ENCODE data around the gene NFIA.

NFIA gene

DNA sequence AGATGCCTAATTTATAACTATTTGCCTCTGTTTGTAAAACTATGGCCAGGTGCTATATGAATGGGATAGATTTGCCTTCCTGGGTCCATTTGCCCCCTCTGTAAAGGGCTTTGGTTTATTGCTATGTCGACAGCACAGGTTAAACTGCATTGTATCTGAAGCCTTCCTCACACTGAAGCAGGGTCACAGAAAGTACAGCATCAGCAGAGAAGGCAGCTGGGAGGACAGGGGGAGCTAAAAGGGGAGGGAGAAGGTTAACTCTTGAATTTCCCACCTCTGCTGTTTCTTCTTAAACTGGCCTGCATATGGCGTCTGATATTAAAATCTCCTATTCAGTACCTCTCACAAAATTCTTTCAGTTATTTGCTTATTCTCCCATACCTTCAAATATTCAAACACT lies 345.1 kb downstream of the NFIA start:
- H3K4me3 ChIP-seq (ENCODE audit: low read depth, low read length), result no peak overlapping the region
- no peak for DNase-seq (ENCODE audit: low read depth)
- TF ChIP-seq CTCF (conservative IDR thresholded peaks at IDR 0.05; ENCODE audit: low read depth, low read length), result no peak

GRCh38 chr1:61428146-61428545 lies 345.8 kb downstream of the NFIA start:
- no peak overlapping the region for H3K4me3 ChIP-seq (ENCODE audit: low read depth, low read length)
- DNase-seq (ENCODE audit: low read depth), result no peak
- TF ChIP-seq CTCF (conservative IDR thresholded peaks at IDR 0.05; ENCODE audit: low read depth, low read length), result no peak

- no peak for DNase-seq (ENCODE audit: low read depth)
- TF ChIP-seq CTCF (conservative IDR thresholded peaks at IDR 0.05; ENCODE audit: low read depth, low read length), result no peak
- no peak overlapping the region for H3K4me3 ChIP-seq (ENCODE audit: low read depth, low read length)
Observed at GRCh38 chr1:61432616-61433388, 350.4 kb downstream of the NFIA start.

DNA sequence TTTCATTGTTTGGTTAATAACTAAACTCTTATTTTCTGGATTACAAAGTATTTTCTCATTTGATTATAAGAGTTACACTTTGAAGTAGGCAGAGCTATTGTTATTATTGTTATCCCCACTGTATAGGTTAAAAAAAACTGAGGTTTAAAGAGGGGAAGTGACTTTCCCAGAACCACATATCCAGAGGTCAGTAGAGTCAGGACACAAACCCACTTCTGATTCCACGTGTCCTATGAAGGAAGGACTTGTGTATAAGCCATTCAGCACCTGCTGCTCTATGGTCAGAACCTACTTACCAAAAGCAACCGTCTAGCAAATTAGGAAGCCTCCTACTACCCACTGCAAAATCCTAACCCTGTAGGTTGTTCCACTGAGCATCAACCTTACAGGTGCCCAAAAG lies 351.3 kb downstream of the NFIA start:
- TF ChIP-seq CTCF (conservative IDR thresholded peaks at IDR 0.05; ENCODE audit: low read depth, low read length), result no peak
- no peak overlapping the region for H3K4me3 ChIP-seq (ENCODE audit: low read depth, low read length)
- no peak for DNase-seq (ENCODE audit: low read depth)

DNA sequence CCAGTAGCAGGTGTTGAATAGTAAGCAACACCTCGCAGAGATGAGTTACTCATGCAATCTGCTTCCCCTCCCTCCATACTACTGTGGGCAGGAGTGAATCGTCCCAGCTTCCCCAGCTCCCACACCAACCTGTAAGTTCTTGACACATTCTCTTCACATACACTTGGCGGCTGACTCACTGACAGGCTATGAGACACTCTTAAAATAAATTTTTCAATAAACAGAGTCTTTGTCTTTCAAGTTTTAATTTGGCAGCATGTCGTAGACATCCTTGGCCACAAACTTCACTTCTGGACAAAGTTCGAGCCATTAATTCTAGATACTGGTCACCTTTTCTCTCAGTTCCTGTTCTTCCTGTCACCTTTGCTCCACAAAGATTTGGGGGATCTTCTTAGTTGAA lies 351.9 kb downstream of the NFIA start:
- no peak for DNase-seq (ENCODE audit: low read depth)
- no peak for TF ChIP-seq CTCF (conservative IDR thresholded peaks at IDR 0.05; ENCODE audit: low read depth, low read length)

GRCh38 chr1:61435226-61435625 lies 352.9 kb downstream of the NFIA start:
- no peak for TF ChIP-seq CTCF (conservative IDR thresholded peaks at IDR 0.05; ENCODE audit: low read depth, low read length)
- DNase-seq (ENCODE audit: low read depth), result no peak
- no peak overlapping the region for H3K4me3 ChIP-seq (ENCODE audit: low read depth, low read length)

More for the DNA sequence above, 351.9 kb downstream of the NFIA start:
- no peak overlapping the region for H3K4me3 ChIP-seq (ENCODE audit: low read depth, low read length)

GRCh38 chr1:61436016-61436415 lies 353.7 kb downstream of the NFIA start:
- peak; percentile 37 for TF ChIP-seq CTCF (conservative IDR thresholded peaks at IDR 0.05; ENCODE audit: low read depth, low read length)
- no peak overlapping the region for H3K4me3 ChIP-seq (ENCODE audit: low read depth, low read length)
- peak; percentile 53 for DNase-seq (ENCODE audit: low read depth)

Measured in choroid plexus epithelial cell (primary cell).